ENCODE results near the gene FAM219B. TPM values are rescaled to one million over a fixed set of nuclear protein-coding genes. Genes with fewer than 3 reads are reported as not detected.

The FAM219B gene
- polyA plus RNA-seq, 5 donors, result 57.1 to 72.3 (median 60.3) TPM

DNA sequence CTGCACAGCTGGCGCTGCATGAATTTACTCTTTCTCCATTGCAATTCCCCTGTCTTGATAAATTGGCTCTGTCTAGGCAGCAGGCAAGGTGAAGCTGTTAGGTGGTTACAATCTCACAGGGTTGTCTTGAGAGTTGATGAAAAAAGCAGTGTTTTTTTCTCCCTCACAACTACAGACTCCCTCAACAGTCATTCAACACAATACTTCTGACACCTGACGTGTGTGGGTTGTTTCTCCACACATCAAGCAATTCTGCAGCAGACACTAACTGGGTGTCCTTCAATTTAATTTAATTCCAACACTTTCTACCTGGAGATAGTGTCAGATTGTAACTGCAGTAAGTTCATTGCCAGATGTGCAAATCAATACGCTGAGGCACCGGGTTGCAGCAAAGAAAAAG lies 28.4 kb downstream of the FAM219B start:
- DNase-seq, result no peak

- DNase-seq, result no peak
These were observed 32.8 kb downstream of the FAM219B start for GRCh38 chr15:74873756-74874424.

GRCh38 chr15:74873036-74873755 lies 33.5 kb downstream of the FAM219B start, which contains the start of gene SCAMP2:
SCAMP2 (minus strand) TSS chr15:74873365; CDS start chr15:74873255, 110 bp downstream.
- peak; percentile 93 to 94 for DNase-seq

- no peak for DNase-seq
These were observed 34.0 kb downstream of the FAM219B start for GRCh38 chr15:74872702-74873035.

GRCh38 chr15:74870436-74871215 lies 36.0 kb downstream of the FAM219B start:
- DNase-seq, result no peak

- peak; percentile 44 to 57 for DNase-seq
These were observed 36.8 kb downstream of the FAM219B start for GRCh38 chr15:74869726-74870407.

DNA sequence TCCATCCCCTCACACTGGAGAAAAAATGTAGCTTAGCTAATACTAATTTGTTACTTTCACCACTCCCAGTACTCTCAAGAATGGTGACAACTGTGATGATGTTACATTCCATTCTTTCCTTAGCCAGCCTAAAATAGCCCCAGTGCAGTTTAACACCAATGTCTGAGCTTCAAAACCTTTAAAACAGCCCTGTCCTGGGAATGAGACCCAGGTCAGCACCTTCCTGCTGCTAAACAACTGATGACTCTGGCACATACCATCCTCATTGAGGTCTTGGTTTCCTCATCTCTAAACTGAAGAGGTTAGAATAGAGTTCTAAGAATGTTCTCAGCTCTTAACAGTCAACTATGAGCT lies 37.3 kb downstream of the FAM219B start:
- DNase-seq, result no peak

DNA sequence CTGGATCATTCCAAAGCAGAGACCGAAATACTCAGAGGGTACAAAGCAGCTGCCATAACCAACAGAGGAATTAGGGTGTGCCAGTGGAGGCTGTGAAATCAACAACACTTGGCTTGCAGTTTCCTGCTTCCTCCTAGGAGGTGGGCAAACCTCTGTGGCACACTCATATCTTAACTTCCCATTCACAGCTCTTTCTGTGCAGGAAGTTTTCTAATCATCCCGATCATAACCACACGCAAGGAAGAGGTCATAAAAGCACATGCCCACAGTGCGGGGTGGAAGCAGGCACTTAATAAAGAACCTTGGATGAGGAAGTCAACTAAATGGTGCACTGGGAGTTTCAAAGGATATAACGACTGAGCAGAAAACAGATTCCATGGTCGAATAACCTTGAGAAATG lies 38.6 kb downstream of the FAM219B start:
- no peak for DNase-seq

DNA sequence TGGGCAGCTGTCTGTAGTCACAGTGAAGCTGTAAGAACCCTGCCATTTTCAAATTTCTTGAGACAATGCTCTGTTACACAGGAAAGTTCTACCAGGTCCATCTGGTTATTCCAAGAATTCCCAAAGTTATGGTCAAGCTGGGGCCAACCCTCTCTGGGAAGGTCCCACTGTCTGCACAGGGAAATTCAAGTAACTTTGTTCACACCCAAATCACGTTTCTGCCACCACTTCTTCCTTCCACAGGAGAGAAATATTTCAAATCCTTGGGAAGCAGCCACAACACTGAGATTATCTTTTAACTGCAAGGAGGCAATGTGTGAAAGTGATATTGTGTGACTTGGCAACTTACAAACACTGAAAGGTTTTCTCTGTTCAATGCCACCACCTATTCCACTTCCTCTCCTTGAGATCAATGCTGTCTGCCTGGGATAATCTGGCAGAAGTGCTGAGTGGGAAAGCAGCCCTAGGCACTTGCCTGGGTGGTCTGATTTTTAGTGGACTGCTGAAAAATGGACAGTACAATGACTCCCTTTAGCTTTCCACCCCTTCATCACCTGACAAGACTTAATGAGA lies 39.1 kb downstream of the FAM219B start:
- no peak for DNase-seq

- no peak for DNase-seq
These were observed 40.6 kb downstream of the FAM219B start for GRCh38 chr15:74866090-74866489.

DNA sequence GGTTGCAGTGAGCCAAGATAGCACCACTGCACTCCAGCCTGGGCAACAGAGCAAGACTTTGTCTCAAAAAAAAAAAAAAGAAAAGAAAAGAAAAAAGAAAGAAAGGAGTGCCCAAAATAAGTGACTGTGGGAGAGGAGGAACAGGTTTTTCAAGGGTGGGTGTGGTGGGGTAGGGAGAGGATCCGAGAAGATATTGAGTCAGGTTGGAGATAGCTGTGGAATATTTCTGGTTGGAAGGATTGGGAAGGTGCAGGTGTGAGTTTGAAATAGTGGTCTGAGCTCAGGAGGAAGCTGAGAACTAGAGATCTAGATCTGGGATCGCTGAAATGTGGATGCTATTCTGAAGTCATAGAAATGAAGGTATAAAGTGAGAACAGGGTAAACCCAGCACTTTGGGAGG lies 41.3 kb downstream of the FAM219B start:
- DNase-seq, result no peak

GRCh38 chr15:74864296-74864695 lies 42.4 kb downstream of the FAM219B start:
- no peak for DNase-seq

DNA sequence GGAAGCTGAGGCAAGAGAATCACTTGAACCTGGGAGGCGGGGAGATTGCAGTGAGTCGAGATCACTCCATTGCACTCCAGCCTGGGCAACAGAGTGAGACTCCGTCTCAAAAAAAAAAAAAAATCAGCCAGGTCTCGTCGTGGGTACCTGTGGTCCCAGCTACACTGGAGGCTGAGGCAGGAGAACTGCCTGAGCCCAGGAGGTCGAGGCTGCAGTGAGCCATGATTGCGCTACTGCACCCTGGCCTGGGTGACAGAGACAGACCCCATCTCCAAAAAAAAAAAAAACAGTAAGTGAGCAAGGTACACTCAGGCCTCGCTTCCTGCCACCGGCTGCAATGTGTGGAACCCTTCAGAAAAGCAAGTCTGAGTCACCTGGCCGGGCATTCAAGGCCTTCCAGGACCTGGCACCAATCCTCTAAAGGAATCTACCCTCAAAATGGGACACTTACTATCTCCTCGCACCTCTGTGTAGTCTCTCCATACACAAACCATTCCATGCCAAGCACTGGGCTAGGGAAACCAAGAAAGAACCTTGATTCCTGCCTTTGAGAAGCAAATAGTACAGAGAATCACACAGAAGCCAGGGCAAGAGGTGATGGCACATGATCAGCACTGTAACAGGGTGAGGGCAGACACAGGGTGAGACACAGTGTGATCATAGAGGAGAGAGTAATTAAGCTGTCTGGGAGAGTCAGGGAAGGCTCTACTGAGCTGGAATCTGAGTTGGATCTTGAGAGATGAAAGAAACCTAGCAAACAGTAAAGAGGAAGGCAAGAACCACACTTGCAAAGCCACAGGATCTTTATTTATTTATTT lies 43.2 kb downstream of the FAM219B start:
- DNase-seq, result no peak

DNA sequence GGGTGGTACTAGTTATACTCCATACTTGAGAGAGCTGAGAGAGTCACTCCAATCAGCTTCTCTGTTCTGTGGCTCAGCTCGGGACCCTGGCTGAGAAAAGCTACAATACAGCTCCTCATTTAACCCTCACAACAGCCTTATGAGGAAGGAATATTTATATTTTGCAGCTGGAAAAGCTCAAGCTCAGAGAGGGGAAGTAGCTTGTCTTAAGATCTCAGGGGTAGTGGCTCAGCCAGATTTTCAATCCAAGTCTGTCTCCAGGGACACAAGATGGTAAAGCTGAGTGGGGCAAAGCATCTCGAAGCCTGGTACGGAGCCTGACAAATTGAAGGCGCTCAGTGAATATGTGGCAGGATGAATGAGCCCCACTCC lies 48.3 kb downstream of the FAM219B start:
- no peak for DNase-seq

GRCh38 chr15:74857671-74858368 lies 48.8 kb downstream of the FAM219B start:
- DNase-seq, result no peak

- DNase-seq, result no peak
These were observed 49.5 kb downstream of the FAM219B start for GRCh38 chr15:74857082-74857655.

DNA sequence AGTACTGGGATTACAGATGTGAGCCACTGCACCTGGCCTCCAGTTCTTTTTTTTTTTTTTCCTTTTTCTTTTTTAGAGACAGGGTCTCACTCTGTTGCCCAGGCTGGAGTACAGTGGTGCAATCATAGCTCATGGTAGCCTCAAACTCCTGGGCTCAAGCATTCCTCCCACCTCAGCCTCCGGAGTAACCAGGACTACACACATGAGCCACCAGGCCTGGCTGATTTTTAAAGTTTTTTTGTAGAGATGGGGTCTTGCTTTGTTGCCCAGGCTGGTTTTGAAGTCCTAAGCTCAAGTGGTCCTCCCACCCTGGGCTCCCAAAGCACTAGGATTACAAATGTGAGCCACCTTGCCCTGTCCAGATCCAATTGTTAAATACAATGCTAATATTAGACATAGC lies 50.1 kb downstream of the FAM219B start:
- DNase-seq, result no peak

- no peak for DNase-seq
These were observed 50.8 kb downstream of the FAM219B start for GRCh38 chr15:74855857-74856256.

DNA sequence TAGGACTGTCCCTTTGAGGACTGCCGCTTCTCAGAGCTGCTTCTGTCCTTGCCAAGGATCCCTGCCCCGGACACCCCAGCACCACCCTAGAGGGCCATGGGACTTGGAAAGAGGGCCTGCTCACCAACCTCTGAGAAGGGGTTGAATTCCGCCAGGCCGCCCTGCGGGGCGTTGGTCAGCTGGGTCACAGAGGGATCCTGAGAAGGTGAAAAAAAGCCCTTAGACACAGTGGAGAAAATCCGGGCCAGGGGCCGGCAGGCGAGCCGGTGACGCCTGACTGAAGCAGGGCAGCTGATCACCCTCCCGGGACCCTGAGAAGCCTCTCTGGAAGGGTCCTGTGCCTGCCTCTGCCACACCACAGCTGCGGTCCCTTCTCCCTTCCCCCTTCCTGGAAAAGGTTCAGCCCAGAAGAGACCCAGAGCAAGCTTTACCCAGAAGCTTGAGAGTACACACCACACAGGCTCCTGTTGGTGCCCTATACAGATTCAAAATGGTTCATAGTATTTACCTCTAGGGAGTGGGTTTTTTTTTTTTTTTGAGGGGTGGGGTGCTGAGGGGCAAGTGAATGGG lies 52.1 kb downstream of the FAM219B start:
- no peak for DNase-seq

DNA sequence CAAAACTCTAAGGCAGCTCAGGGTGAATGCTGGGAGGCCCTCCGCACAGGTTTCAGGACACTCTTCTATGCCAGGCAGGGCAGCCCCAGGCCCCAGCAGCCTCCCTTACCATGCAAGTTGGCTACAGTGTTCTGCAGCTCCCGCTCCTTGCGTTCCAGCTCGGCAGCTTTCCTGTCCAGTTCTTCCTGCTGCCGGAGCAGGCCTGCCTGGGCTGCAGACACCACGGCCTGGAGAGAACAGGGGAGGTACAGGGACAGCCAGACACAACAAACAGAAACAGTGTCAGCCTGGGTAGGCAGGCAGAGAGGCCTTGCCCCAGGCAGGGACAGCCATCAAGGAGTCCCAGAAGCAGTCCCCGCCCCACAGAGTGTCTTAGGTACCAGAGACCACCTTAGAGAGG lies 54.7 kb downstream of the FAM219B start:
- no peak for DNase-seq

Data from right lung (tissue), 5 donors.